ENCODE data around the gene KDM4D.
"Not testable (repeated sequence)": the region's sequence is repeated elsewhere in the genome, so short reads cannot be mapped to it uniquely, and the experiment has no call there.

Gene KDM4D

DNA sequence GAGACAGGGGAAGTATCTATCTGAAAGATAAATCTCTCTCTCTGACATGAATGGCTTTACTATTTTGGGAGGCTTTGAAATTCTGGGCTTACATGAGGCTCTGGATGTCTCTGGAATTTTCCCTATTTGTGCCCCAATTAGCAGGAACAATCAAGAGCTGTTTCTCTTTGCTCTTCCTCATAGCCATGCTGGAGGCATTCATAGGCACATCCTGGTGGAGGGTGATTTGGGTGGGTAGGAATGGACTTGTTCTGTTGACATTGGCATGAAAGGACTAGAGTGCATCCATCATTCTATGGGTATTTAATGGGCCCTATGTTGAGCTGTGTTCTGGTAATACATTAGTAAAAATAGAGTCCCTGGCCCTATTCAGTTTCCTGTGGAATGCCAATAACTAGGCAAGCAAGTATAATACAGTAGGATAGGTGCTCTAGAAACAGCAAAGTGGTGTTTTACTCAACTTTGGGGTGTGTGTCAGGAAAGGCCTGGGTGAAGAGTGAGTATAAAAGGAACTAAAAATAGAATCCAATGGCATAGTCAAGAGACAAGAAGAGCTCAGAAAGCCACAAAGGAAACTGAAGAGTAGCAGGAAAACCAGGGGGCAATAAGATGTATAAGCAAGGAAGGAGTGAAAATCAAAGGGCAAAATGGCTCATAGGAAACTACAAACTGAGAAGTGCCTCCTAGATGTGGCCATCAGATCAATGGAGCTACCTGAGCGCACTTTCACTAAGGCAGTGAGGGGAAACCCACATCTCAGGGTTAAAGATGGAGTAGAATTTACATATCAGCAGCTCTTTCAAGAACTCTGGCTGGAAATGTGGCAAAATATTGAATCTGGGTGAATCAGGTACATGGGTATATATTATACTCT, 45.2 kb upstream of the KDM4D start:
- H3K4me3 ChIP-seq (ENCODE audit: control insufficient read depth, low read depth, low read length): no peak overlapping the region
- TF ChIP-seq, protein P1, sequence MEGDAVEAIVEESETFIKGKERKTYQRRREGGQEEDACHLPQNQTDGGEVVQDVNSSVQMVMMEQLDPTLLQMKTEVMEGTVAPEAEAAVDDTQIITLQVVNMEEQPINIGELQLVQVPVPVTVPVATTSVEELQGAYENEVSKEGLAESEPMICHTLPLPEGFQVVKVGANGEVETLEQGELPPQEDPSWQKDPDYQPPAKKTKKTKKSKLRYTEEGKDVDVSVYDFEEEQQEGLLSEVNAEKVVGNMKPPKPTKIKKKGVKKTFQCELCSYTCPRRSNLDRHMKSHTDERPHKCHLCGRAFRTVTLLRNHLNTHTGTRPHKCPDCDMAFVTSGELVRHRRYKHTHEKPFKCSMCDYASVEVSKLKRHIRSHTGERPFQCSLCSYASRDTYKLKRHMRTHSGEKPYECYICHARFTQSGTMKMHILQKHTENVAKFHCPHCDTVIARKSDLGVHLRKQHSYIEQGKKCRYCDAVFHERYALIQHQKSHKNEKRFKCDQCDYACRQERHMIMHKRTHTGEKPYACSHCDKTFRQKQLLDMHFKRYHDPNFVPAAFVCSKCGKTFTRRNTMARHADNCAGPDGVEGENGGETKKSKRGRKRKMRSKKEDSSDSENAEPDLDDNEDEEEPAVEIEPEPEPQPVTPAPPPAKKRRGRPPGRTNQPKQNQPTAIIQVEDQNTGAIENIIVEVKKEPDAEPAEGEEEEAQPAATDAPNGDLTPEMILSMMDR (IDR thresholded peaks at IDR 0.05; ENCODE audit: control insufficient read depth, insufficient read depth, low read depth, low read length, missing control alignments): no peak
- DNase-seq (ENCODE audit: low read depth): no peak

DNA sequence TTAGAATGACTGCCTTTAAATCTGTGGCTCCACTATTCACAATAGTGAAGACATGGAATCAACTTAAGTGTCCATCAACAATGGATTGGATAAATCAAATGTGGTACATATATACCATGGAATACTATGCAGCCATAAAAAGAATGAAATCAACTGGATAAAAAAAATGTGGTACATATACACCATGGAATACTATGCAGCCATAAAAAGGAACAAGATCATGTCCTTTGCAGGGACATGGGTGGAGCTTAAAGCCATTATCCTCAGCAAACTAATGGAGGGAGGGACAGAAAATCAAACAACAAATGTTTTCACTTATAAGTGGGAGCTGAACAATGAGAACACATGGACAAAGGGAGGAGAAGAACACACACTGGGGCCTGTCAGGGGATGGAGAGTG, 41.4 kb upstream of the KDM4D start:
- not testable (repeated sequence) for DNase-seq (ENCODE audit: low read depth)

DNA sequence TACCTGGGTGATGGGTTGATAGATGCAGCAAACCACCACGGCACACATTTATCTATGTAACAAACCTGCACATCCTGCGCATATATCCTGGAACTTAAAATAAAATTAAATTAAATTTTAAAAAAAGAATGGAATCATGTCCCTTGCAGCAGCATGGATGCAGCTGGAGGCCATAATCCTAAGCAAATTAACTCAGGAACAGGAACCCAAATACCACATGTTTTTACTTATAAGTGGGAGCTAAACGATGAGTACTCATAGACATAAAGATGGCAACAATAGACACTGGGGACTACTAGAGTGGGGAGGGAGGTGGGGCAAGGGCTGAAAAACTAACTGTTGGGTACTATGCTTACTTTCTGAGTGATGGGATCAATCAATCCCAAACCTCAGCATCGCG, 41.0 kb upstream of the KDM4D start:
- H3K4me3 ChIP-seq (ENCODE audit: control insufficient read depth, low read depth, low read length): no peak overlapping the region
- no peak for DNase-seq (ENCODE audit: low read depth)
- TF ChIP-seq, protein P1 (IDR thresholded peaks at IDR 0.05; ENCODE audit: control insufficient read depth, insufficient read depth, low read depth, low read length, missing control alignments): no peak

More for the DNA sequence above, 41.4 kb upstream of the KDM4D start:
- not testable (repeated sequence) for H3K4me3 ChIP-seq (ENCODE audit: control insufficient read depth, low read depth, low read length)

DNA sequence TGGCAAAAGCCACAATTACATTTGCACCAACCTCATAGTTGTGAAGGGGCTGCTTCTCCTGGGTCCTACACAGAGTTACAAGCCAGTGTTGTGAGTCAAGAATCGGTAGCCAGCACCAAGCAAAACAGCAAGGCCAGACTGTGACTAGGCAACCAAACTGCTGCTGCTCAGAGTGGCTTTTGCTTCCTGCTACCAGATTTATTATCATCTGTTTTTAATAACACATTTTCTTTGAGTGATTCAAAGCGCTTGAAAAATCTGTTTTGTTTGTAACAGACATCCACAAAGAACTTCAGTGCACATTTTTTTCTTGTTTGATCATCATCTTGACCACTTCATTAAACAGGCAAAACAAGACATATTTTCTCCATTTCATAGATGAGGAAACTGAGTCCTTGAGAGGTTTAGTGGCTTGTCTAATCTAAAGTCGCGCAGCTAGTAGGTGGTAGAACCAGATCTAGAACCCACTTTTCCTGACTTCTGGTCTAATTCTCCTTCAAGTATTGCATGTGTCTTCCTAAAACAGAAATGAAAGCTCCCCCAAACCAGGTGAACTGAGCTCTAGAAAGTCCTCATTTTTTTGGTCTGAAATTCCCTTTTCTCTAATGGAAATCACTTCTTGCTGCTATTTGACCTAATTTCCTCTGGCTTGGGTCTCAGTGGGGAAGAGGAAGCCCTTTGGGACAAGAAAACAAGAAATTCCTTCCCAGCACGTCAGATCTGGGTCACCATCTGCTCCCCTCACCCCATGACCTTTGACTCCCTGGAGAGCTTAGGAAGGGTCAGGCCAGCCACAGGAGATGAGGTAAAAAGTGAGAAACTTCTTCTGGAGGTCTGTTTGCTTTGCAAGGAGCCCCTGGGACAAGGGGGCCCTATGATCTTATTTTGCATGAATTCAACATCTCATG, 40.0 kb upstream of the KDM4D start:
- TF ChIP-seq, protein P1 (IDR thresholded peaks at IDR 0.05; ENCODE audit: control insufficient read depth, insufficient read depth, low read depth, low read length, missing control alignments): no peak
- no peak overlapping the region for H3K4me3 ChIP-seq (ENCODE audit: control insufficient read depth, low read depth, low read length)
- DNase-seq (ENCODE audit: low read depth): peak; percentile 95

DNA sequence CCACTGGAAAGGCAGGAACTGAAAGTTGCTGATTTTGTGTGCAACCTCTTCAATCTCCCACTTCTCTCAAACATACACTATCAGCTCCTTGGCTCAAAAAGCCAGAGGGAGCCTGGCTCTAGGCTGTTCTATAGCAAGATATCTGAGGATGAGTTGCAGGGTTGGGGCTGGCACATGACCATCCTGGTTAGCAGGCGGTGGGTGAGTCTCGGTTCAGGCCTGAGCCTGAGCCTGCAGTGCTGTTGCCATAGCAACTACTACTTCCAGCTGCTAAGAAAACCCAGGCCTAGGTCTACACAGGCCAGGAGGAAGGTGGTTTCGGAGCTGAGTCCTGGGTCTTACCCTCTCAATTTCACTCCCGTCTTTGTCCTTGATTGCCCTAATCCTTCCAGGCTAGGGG, 39.1 kb upstream of the KDM4D start:
- no peak for DNase-seq (ENCODE audit: low read depth)
- TF ChIP-seq, protein P1 (IDR thresholded peaks at IDR 0.05; ENCODE audit: control insufficient read depth, insufficient read depth, low read depth, low read length, missing control alignments): no peak
- H3K4me3 ChIP-seq (ENCODE audit: control insufficient read depth, low read depth, low read length): no peak overlapping the region

DNA sequence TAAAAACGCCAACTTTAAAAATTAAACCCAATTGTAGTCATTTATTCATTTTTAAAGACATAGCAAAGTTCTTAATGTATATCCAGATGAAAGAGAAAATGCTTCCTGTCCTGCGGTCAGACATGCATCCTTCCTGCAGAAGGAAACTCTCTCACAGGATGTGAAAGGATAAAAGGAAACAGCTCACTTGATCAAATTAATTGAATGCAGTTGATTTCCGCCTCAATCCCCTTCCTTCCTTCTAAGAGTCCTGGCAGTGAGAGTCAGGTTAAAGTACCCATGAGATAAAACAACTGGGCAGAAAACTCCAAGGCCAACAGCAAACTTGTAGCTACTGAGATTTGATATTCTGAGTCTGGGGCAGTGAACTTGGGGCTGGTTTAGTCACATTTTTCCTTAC, 38.7 kb upstream of the KDM4D start:
- no peak for DNase-seq (ENCODE audit: low read depth)
- H3K4me3 ChIP-seq (ENCODE audit: control insufficient read depth, low read depth, low read length): no peak overlapping the region
- TF ChIP-seq, protein P1 (IDR thresholded peaks at IDR 0.05; ENCODE audit: control insufficient read depth, insufficient read depth, low read depth, low read length, missing control alignments): no peak

Data from AG09309 (cell line).